Measurements from ENCODE around the gene LCN1. TPM values are rescaled to one million over a fixed set of nuclear protein-coding genes. Genes with fewer than 3 reads are reported as not detected.

Gene LCN1
- not detected in 2 replicates for total RNA-seq

GRCh38 chr9:135520916-135521607 lies at the start of gene LCN1:
Gene LCN1 (plus strand): TSS chr9:135521440. CDS start chr9:135521498, 58 bp downstream.

GRCh38 chr9:135479469-135480052 lies 41.7 kb upstream of the LCN1 start, which contains the start of gene PPP1R26:
Gene PPP1R26 (plus strand): TSS chr9:135479782. CDS start chr9:135484511, 4,729 bp downstream.

GRCh38 chr9:135500525-135501260 lies 20.5 kb upstream of the LCN1 start, which contains the start of gene MRPS2:
Gene MRPS2 (plus strand): TSS chr9:135500682. CDS start chr9:135500711, 29 bp downstream.

GRCh38 chr9:135545646-135546176 lies 24.5 kb downstream of the LCN1 start, which contains the start of gene OBP2A:
Gene OBP2A (plus strand): TSS chr9:135546126. CDS start chr9:135546181, 55 bp downstream.

GRCh38 chr9:135561391-135562234 lies 40.4 kb downstream of the LCN1 start, which contains the start of gene PAEP:
Gene PAEP (plus strand): TSS chr9:135561756.

Other genes with a start within 250 kb of the LCN1 start
- 6.7 and 10.3 TPM in 2 replicates for gene PPP1R26, start 41.7 kb upstream of the LCN1 start, total RNA-seq
- gene MRPS2, start 20.8 kb upstream of the LCN1 start, total RNA-seq: 9.9 and 22.7 TPM in 2 replicates
- not detected in 2 replicates for gene OBP2A, start 24.7 kb downstream of the LCN1 start, total RNA-seq
- gene PAEP, start 40.3 kb downstream of the LCN1 start, total RNA-seq: not detected in 2 replicates
- gene GLT6D1, start 118.1 kb downstream of the LCN1 start, total RNA-seq: not detected in 2 replicates
- not detected in 2 replicates for gene LCN9, start 141.9 kb downstream of the LCN1 start, total RNA-seq
- gene SOHLH1, start 178.0 kb downstream of the LCN1 start, total RNA-seq: not detected in 2 replicates
- gene KCNT1, start 180.7 kb downstream of the LCN1 start, total RNA-seq: not detected in 2 replicates